Mucosa of rectum (tissue), 2 donors: Measurements from ENCODE around the gene FAM193A.
"Not testable (repeated sequence)": the region's sequence is repeated elsewhere in the genome, so short reads cannot be mapped to it uniquely, and the experiment has no call there.

Experiments used
- H3K27ac ChIP-seq, 2 donors: one replicate each; pipeline ENCODE4 v1.7.0; 2013; ENCODE audit warnings: inconsistent platforms in 2 of 2, low read depth in 2 of 2, low read length in 2 of 2
- H3K27me3 ChIP-seq, 2 donors: one replicate each; pipeline ENCODE4 v1.7.0; 2013; ENCODE audit warnings: low read length in 2 of 2; ENCODE audit not compliant: control insufficient read depth in 2 of 2, insufficient read depth in 2 of 2
- H3K36me3 ChIP-seq, 2 donors: one replicate each; pipeline ENCODE4 v1.7.0; 2013; ENCODE audit warnings: low read length in 2 of 2; ENCODE audit not compliant: control insufficient read depth in 2 of 2, insufficient read depth in 2 of 2
- H3K4me1 ChIP-seq, 2 donors: one replicate each; pipeline ENCODE4 v1.7.0; 2013; ENCODE audit warnings: low read length in 2 of 2, mild to moderate bottlenecking in 1 of 2; ENCODE audit not compliant: control insufficient read depth in 2 of 2, insufficient read depth in 2 of 2
- H3K4me3 ChIP-seq, 2 donors: one replicate each; pipeline ENCODE4 v1.7.0; 2013; ENCODE audit warnings: low read length in 2 of 2
- H3K9ac ChIP-seq, 2 donors: one replicate each; pipeline ENCODE4 v1.7.0; 2013; ENCODE audit warnings: low read length in 2 of 2, low read depth in 1 of 2, mild to moderate bottlenecking in 1 of 2
- H3K9me3 ChIP-seq, 2 donors: one replicate each; pipeline ENCODE4 v1.7.0; 2013; ENCODE audit warnings: low read length in 2 of 2; ENCODE audit not compliant: control insufficient read depth in 2 of 2
- donor health status: healthy.
- donor health status: Normal muscosa, but diverticular disease.

The FAM193A gene

GRCh38 chr4:2515830-2516550 lies 20.5 kb upstream of the FAM193A start:
- no peaks in the 10 kb centered on the region for H3K4me1 ChIP-seq
- no peak overlapping the region for H3K9ac ChIP-seq
- H3K9me3 ChIP-seq, result no peaks in the 10 kb centered on the region
- peaks cover 38 to 39% of the 10 kb centered on the region in 2 donors for H3K36me3 ChIP-seq
- H3K27me3 ChIP-seq, result no peaks in the 10 kb centered on the region
- H3K27ac ChIP-seq, result no peak overlapping the region
- no peak overlapping the region for H3K4me3 ChIP-seq

- Histone ChIP-seq H3K4me1 (no peaks in the 10 kb centered on the region), H3K27ac (no peak overlapping the region), H3K4me3 (no peak overlapping the region), H3K9ac (no peak overlapping the region), H3K36me3 (peaks cover 37 to 38% of the 10 kb centered on the region in 2 donors), H3K27me3 (no peaks in the 10 kb centered on the region), H3K9me3 (no peaks in the 10 kb centered on the region)
Measured at GRCh38 chr4:2516635-2517034, 19.8 kb upstream of the FAM193A start.

GRCh38 chr4:2526559-2526958 lies 9.9 kb upstream of the FAM193A start:
- no peaks in the 10 kb centered on the region for H3K27me3 ChIP-seq
- H3K9me3 ChIP-seq, result no peaks in the 10 kb centered on the region
- no peak overlapping the region for H3K4me3 ChIP-seq
- H3K4me1 ChIP-seq, result no peaks in the 10 kb centered on the region
- H3K36me3 ChIP-seq, result no peaks in the 10 kb centered on the region
- H3K9ac ChIP-seq, result no peak overlapping the region
- no peak overlapping the region for H3K27ac ChIP-seq

DNA sequence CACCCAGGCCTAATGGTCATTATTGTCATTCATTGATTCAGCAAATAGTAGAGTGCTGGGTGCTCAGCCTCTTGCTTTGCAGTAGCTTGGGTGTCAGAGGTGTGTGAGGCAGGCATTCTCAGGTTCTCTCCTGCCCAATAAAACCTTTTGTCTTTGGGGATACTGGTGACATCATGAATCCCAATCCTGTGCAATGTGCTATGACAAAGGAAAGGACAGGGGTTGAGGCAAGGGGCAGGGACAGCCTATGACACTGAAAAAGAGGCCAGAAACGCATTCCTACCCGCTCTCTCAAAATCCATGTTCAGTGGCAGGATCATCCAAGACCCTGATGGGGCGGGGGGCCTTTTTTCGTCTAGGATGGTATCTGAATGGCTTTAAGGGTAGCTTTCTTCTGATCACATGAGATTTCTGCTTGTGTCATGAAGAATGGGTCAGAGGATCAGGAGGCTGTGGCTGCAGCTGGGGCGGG lies 1.5 kb upstream of the FAM193A start:
- peak overlapping the region; percentile 76 to 78 for H3K4me3 ChIP-seq
- H3K9ac ChIP-seq, result peak overlapping the region; percentile 83 to 87
- peaks cover 9 to 10% of the 10 kb centered on the region in 2 donors for H3K4me1 ChIP-seq
- H3K9me3 ChIP-seq, result no peaks in the 10 kb centered on the region
- no peaks in the 10 kb centered on the region for H3K36me3 ChIP-seq
- no peaks in the 10 kb centered on the region for H3K27me3 ChIP-seq
- H3K27ac ChIP-seq, result peak overlapping the region; percentile 76 to 90

GRCh38 chr4:2535376-2536192 lies 863 bp upstream of the FAM193A start:
- Histone ChIP-seq H3K27me3 (no peaks in the 10 kb centered on the region), H3K27ac (peak overlapping the region; percentile 76 to 90), H3K4me3 (peak overlapping the region; percentile 76 to 78), H3K4me1 (peaks cover 9 to 10% of the 10 kb centered on the region in 2 donors), H3K36me3 (no peaks in the 10 kb centered on the region), H3K9me3 (no peaks in the 10 kb centered on the region), H3K9ac (peak overlapping the region; percentile 83 to 87)

- Histone ChIP-seq H3K4me3 (peak overlapping the region; percentile 75 to 80), H3K9ac (peak overlapping the region; percentile 70 to 87), H3K4me1 (peaks cover 9 to 10% of the 10 kb centered on the region in 2 donors), H3K36me3 (no peaks in the 10 kb centered on the region), H3K27me3 (no peaks in the 10 kb centered on the region), H3K9me3 (no peaks in the 10 kb centered on the region), H3K27ac (peak overlapping the region; percentile 85 to 90)
Measured at GRCh38 chr4:2537011-2537830, 774 bp downstream of the FAM193A start.

- not testable (repeated sequence) for H3K4me3 ChIP-seq, H3K27ac ChIP-seq, H3K27me3 ChIP-seq, H3K9me3 ChIP-seq, H3K36me3 ChIP-seq, H3K4me1 ChIP-seq, H3K9ac ChIP-seq
Measured at GRCh38 chr4:2543580-2544191, 7.2 kb downstream of the FAM193A start.

GRCh38 chr4:2545321-2546013 lies 9.0 kb downstream of the FAM193A start:
- H3K27ac ChIP-seq, result no peak overlapping the region
- H3K9me3 ChIP-seq, result no peaks in the 10 kb centered on the region
- H3K36me3 ChIP-seq, result peaks cover 0 to 3% of the 10 kb centered on the region in 2 donors

GRCh38 chr4:2546286-2546823 lies 9.9 kb downstream of the FAM193A start:
- no peaks in the 10 kb centered on the region for H3K27me3 ChIP-seq

More at GRCh38 chr4:2545321-2546013, 9.0 kb downstream of the FAM193A start:
- Histone ChIP-seq H3K27me3 (no peaks in the 10 kb centered on the region), H3K9ac (no peak overlapping the region), H3K4me3 (no peak overlapping the region), H3K4me1 (no peaks in the 10 kb centered on the region)

More at GRCh38 chr4:2546286-2546823, 9.9 kb downstream of the FAM193A start:
- Histone ChIP-seq H3K4me3 (no peak overlapping the region), H3K9ac (no peak overlapping the region), H3K27ac (no peak overlapping the region), H3K36me3 (peaks cover 0 to 3% of the 10 kb centered on the region in 2 donors), H3K9me3 (no peaks in the 10 kb centered on the region), H3K4me1 (no peaks in the 10 kb centered on the region)
